Measurements from ENCODE around the gene CGRRF1. TPM values are rescaled to one million over a fixed set of nuclear protein-coding genes. Genes with fewer than 3 reads are reported as not detected.

CGRRF1 gene
- total and polyA plus RNA-seq, 9 of the 15 experiments (the other 6 are each of a cell fraction or from before 2014, with no cell fraction given) = 2.8 to 15.8 (median 4.6) TPM

GRCh38 chr14:54488646-54489317 lies 20.9 kb upstream of the CGRRF1 start, which contains the start of gene GMFB (continued):
- TF ChIP-seq ZNF57 (CRISPR knock-in tag; IDR thresholded peaks at IDR 0.05) = no peak
- peak; percentile 94 for TF ChIP-seq MTA3 (IDR thresholded peaks at IDR 0.05; ENCODE audit: borderline replicate concordance)
- TF ChIP-seq PCBP1 (IDR thresholded peaks at IDR 0.05; ENCODE audit: low read depth, low read length, poor library complexity, severe bottlenecking) = no peak
- no peak for TF ChIP-seq SP1 (CRISPR knock-in tag; IDR thresholded peaks at IDR 0.05)
- TF ChIP-seq STAT6 (CRISPR knock-in tag; IDR thresholded peaks at IDR 0.05) = no peak
- peak; percentile 77 for TF ChIP-seq GABPA (tag; conservative IDR thresholded peaks at IDR 0.05; ENCODE audit: low read depth)
- TF ChIP-seq KDM1A (IDR thresholded peaks at IDR 0.05) = no peak
- peak; percentile 71 for TF ChIP-seq POLR2A (conservative IDR thresholded peaks at IDR 0.05)
- peak; percentile 8; the same call in 1 of the 2 replicates for TF ChIP-seq CBFA2T3 (IDR thresholded peaks at IDR 0.05)
- TF ChIP-seq SLC30A9 (CRISPR knock-in tag; IDR thresholded peaks at IDR 0.05) = no peak
- peak; percentile 48 for TF ChIP-seq MEIS2 (IDR thresholded peaks at IDR 0.05; ENCODE audit: partially characterized antibody)
- TF ChIP-seq SAP30 (IDR thresholded peaks at IDR 0.05; ENCODE audit: borderline replicate concordance, insufficient read depth, low read depth, low read length, poor library complexity, severe bottlenecking) = no peak
- TF ChIP-seq THRAP3 (IDR thresholded peaks at IDR 0.05; ENCODE audit: borderline replicate concordance) = no peak
- peak; percentile 32 for TF ChIP-seq REST (IDR thresholded peaks at IDR 0.05; ENCODE audit: borderline replicate concordance)
- TF ChIP-seq REST (CRISPR knock-in tag; IDR thresholded peaks at IDR 0.05; ENCODE audit: low read depth) = 0 out of 2 replicates have a peak, but pooled peaks have one; percentile 30
- TF ChIP-seq POLR2H (tag; IDR thresholded peaks at IDR 0.05; ENCODE audit: low read depth) = peak; percentile 41; the same call in 1 of the 2 replicates

Data from K562 (cell line).